GM06990 (cell line): ENCODE results near the gene GRIN3A.

ENCODE experiments used
- DNase-seq: peaks from one replicate; pipeline ENCODE4 v3.0.0-alpha.2; 2011; ENCODE audit not compliant: insufficient read length; ENCODE audit errors: extremely low read depth
- H3K27me3 ChIP-seq: replicated peaks from 2 replicates; pipeline ENCODE4 v1.6.0; 2011; ENCODE audit warnings: low read length; ENCODE audit not compliant: control insufficient read depth, insufficient read depth
- H3K36me3 ChIP-seq: 2 replicates; pipeline ENCODE4 v1.5.1; 2011; ENCODE audit warnings: low read length; ENCODE audit not compliant: control insufficient read depth, insufficient read depth
- H3K4me3 ChIP-seq: replicated peaks from 2 replicates; pipeline ENCODE4 v1.5.1; 2011; ENCODE audit warnings: low read depth, mild to moderate bottlenecking, control low read depth, low read length
- TF ChIP-seq, protein P1 (sequence below): IDR thresholded peaks from 2 replicates; pipeline ENCODE4 v1.5.1; 2011; ENCODE audit warnings: low read length, control low read depth, mild to moderate bottlenecking, inconsistent platforms; ENCODE audit not compliant: insufficient read depth, poor library complexity, severe bottlenecking

Gene GRIN3A

DNA sequence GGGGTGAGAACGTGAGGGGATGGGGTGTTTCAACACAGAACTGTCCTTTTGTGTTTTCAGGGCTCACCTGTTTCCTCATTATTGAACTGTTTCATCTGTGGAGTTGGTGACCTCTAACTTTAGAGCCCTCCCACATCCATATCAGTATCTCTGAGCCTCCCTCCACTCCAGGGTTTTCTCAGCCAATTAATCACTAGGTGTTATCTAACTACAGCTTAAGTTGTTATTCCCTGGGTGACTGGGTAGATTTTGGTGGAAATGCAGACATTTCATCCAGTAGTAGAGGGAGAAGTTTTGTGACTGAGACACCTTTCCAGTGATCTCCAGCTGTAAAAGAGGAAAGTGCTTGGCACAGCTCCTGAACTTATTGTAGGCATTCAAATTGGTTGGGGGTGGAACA is 167.3 kb downstream of the GRIN3A start:
- DNase-seq: no peak
- TF ChIP-seq, protein P1, sequence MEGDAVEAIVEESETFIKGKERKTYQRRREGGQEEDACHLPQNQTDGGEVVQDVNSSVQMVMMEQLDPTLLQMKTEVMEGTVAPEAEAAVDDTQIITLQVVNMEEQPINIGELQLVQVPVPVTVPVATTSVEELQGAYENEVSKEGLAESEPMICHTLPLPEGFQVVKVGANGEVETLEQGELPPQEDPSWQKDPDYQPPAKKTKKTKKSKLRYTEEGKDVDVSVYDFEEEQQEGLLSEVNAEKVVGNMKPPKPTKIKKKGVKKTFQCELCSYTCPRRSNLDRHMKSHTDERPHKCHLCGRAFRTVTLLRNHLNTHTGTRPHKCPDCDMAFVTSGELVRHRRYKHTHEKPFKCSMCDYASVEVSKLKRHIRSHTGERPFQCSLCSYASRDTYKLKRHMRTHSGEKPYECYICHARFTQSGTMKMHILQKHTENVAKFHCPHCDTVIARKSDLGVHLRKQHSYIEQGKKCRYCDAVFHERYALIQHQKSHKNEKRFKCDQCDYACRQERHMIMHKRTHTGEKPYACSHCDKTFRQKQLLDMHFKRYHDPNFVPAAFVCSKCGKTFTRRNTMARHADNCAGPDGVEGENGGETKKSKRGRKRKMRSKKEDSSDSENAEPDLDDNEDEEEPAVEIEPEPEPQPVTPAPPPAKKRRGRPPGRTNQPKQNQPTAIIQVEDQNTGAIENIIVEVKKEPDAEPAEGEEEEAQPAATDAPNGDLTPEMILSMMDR: no peak
- H3K4me3 ChIP-seq: no peak overlapping the region
- H3K27me3 ChIP-seq: no peaks in the 10 kb centered on the region
- H3K36me3 ChIP-seq: peaks cover 1% of the 10 kb centered on the region; the same call in 1 of the 2 replicates

DNA sequence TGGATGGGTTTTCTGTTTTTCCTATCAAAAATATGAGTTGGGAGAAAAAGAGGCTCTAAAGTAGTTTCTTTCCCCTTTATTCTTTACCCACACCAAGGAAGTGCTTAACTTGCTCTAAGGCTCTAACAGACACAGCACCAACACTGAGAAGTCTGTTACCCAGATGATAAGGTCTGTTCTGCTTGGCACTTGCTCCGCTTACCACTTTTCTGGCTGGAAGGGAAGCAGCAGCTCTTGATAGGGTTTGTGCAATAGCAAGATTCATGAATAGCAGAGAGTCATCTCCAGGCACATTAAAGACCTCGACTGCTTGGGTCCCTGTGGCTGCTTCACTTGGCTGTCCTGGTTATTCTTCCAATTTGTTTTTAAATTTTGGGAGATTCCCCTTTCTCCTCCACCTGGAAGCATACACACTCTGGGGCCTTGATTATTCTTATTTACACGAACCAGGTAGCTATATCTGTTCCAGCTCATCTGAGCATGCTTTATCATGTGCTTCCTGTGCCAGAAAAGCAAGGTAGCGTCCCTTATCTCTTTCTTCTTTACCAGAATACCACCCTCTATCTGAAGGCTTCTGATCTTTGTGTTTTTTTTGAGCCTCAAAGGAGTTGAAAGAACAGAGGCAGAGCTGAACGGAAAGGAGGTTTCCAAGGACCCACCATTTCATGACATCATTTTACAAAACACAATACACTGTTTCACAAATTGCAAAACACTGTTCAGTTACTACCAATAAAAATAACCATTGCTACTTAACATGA is 168.5 kb downstream of the GRIN3A start:
- no peak overlapping the region for H3K4me3 ChIP-seq
- H3K27me3 ChIP-seq: no peaks in the 10 kb centered on the region
- TF ChIP-seq, protein P1: no peak
- peaks cover 1% of the 10 kb centered on the region; the same call in 1 of the 2 replicates for H3K36me3 ChIP-seq
- DNase-seq: no peak

DNA sequence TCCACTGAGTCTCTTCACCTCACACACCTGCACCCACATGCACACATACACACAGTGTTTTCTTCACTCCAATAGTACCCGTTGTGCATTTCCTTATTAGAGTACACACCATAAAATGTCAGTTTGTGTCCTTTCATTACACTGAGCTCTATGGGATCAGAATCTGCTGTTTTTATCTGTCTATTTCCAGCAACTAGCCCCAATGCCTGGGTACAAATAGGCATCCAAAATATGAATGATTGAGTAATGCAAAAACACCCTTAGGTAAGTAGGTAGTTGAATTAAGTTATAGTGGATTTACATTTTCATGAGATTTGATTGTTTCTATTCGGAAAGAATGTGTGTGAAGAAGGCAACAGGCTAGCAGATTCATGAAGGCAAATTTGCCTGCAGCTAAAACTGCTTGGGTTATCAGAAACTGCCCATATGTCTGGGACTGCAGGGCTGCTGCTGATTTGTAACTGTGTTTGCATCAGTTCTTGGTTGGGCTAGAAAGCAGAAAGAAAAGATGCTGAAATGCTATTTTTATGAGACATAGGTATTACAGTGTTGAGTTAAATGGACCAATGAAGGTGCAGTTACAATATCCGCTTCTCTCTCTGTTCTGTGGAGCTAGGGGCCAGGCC is 170.6 kb downstream of the GRIN3A start:
- no peak overlapping the region for H3K4me3 ChIP-seq
- TF ChIP-seq, protein P1: no peak
- no peaks in the 10 kb centered on the region for H3K27me3 ChIP-seq
- peaks cover 7% of the 10 kb centered on the region for H3K36me3 ChIP-seq
- DNase-seq: no peak

DNA sequence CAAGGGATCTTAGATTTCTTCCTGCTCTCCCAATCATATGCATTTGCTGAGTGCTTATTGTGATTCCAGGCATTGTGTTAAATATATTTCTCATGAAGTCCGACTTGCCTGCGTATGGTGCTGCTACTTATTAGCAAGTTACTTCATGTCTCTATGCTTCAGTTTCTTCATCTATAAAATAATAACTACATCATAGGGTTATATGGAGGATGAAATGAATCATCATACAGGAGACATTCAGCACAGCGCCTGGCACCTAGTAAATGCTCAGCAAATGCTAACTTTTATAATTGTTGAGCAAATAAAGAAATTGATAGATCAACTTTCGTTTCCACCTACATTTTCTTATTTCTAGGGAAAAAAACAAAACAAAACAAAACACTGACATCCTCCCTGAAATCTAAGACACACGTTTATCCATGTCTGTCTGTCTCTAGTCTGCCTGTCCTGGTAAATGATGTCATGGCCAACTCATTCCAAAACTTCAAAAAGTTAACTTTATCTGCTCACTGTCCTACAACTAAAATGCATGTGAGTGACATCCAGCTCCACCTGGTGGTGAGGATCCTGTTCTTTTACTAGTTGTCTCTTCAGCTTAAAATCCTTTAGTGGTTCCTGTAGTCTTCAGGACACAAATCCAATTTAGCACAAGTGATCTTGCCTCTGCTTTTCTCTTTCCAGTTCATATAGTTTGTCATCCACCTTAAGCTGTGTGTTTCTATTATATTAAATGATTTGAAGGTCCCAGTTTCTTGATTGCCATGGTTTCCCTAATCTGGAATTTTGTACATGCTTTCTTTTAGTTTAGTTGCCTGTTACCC is 171.3 kb downstream of the GRIN3A start:
- no peak for DNase-seq
- Histone ChIP-seq H3K27me3 (no peaks in the 10 kb centered on the region), H3K4me3 (no peak overlapping the region), H3K36me3 (peaks cover 8% of the 10 kb centered on the region)
- TF ChIP-seq, protein P1: peak; percentile 64

DNA sequence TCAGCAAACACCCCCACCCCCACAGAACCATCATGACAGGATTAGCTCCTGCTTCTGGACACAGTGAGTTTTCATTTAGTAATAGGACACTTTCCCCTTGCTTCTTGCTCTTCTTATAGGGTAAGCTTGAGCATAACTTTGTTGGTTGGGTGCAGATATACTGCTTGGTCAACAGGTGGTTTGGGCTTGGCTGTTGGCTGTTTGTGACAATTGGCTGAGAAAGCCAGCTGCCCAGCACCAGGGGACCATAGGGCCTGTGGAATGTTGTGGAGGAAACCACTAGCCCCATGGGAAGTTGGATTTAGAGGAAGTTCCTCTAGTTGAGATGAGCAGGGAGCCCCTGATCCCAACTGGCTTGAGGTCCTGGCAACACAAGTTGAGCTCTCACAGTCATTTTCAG is 174.2 kb downstream of the GRIN3A start:
- Histone ChIP-seq H3K36me3 (peaks cover 11% of the 10 kb centered on the region), H3K27me3 (no peaks in the 10 kb centered on the region), H3K4me3 (no peak overlapping the region)
- no peak for DNase-seq
- TF ChIP-seq, protein P1: no peak
